Smooth muscle cell of the brain vasculature (primary cell): ENCODE results near the gene HACE1.
"Not testable (repeated sequence)": the region's sequence is repeated elsewhere in the genome, so short reads cannot be mapped to it uniquely, and the experiment has no call there.

Experiments
- DNase-seq: peaks from one replicate; pipeline ENCODE4 v3.0.0-alpha.2; 2012; ENCODE audit warnings: low read depth, low spot score

Gene HACE1

GRCh38 chr6:104859225-104860146 lies at the start of gene HACE1:
TSS of gene HACE1 (minus strand) at chr6:104859919. CDS start at chr6:104859642, 277 bp downstream.
- peak; percentile 67 for DNase-seq

- DNase-seq: no peak
Observed at GRCh38 chr6:104908888-104909525, 49.3 kb upstream of the HACE1 start.

GRCh38 chr6:104908031-104908887 lies 48.5 kb upstream of the HACE1 start:
- no peak for DNase-seq

GRCh38 chr6:104898893-104899292 lies 39.2 kb upstream of the HACE1 start:
- not testable (repeated sequence) for DNase-seq

GRCh38 chr6:104896914-104897313 lies 37.2 kb upstream of the HACE1 start:
- DNase-seq: no peak

GRCh38 chr6:104888066-104888465 lies 28.3 kb upstream of the HACE1 start:
- DNase-seq: no peak

- no peak for DNase-seq
Observed at GRCh38 chr6:104887350-104887749, 27.6 kb upstream of the HACE1 start.

DNA sequence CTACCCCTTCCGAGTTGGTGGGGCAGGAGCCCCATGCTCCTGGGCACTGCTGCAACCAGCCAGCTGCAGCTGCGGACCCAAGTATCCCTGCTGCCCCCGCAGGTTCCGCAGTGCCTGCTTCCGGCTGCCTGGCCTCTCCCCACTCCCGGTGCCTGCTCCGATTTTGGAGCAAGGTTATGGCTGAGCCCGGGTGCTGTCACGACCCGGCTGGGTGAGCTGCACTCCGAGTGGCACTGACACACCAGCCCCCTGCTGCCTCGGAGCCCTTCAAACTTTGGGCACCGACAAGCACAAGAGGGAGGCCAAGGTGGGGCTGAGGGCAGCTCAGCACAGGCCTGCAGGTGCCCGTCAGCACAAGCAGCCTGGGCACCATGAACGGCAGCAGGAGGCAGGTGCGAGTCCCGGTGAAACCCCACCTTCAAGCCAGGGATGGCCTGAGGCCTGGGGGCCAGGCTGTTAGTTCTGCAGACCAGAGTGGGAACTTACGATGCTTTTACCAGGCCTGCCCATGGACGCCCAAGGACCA lies 25.9 kb upstream of the HACE1 start:
- no peak for DNase-seq

- no peak for DNase-seq
Observed at GRCh38 chr6:104884867-104885517, 25.3 kb upstream of the HACE1 start.

- DNase-seq: no peak
Observed at GRCh38 chr6:104881964-104882668, 22.4 kb upstream of the HACE1 start.

DNA sequence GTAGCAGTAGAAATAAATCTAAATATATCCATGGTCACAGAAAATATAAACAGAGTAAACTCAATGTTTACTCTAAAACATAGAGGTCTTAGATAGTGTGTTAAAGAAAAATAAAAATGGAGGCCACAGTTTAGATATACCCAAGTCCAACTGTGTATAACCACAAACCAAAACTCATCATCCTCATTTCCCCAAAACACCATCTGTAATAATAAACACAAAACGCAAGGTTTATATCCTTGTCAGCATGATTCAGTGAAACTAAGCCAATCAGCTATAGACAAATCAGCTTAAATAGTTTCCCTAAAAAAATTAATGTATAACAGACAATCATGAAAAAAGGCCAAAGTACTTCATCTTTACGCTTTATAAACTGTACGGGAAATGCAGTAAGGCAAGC lies 2.7 kb upstream of the HACE1 start:
- no peak for DNase-seq

DNA sequence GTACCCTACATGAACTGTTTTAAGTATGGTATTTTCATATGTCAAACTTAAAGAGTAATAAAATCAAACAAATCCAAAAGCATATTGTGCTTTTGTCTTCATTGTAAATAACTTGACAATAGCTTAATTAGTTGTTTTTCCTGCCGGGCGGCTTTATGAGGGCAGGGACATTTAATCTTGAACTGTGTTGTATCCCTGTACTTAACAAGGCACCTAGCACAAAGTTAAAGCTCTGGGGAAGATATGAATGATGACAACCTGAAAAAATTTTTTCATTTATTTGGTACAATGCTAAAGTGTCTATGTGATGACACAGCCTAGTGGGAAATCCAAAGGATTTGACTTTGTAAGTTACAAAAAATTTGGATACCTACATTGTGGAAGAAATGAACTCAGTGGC lies 502 bp upstream of the HACE1 start:
- no peak for DNase-seq

DNA sequence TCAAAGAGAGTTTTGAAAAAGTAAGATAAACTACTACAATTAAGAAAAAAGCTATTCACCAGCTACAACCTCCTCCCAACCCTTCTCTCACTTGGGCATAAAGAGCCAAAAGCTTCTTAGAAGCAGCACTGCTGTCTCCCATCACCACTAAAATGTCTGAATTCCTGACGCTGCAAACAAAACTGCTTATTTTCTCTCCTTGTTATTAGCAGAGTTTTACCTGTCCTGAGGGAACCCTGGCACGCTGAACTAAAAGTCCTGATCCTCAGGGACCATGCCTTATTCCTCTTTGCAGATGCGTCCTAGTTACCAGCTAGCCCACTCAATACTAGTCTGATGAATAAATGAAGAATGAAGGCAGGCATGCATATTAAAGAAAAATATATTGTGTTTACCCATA lies 1.1 kb downstream of the HACE1 start:
- DNase-seq: no peak

- DNase-seq: no peak
Observed at GRCh38 chr6:104855507-104855906, 4.2 kb downstream of the HACE1 start.

DNA sequence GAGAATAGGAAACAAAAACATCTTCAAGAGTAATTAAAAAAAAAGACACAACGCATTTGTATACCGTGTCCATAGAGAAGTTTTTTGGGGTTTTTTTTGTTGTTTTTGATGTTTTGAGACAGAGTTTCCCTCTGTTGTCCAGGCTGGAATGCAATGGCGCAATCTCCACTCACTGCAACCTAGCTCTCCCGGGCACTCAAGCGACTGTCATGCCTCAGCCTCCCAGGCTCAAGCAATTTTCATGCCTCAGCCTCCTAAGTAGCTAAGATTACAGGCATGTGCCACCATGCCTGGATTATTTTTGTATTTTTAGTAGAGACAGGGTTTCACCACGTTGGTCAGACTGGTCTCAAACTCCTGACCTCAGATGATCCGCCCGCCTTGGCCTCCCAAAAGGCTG lies 12.0 kb downstream of the HACE1 start:
- not testable (repeated sequence) for DNase-seq

DNA sequence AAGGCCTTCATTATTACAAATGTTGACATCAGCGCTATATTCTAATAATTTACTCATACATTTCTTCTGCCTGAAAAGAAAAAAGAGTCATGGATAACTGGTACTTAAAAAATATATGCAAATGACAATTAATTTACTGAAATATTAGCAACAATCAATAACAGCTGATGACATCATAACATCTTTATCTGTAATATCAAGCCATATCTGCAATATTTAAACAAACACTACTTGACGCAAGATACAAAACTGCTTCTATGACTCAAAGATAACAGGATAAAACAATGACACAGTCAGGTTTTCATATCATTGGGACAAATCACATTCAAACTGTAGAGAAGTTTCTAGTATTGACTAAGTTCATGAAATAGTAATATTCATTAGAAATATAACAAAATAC lies 16.5 kb downstream of the HACE1 start:
- no peak for DNase-seq

GRCh38 chr6:104837158-104837557 lies 22.6 kb downstream of the HACE1 start:
- DNase-seq: no peak

- DNase-seq: not testable (repeated sequence)
Observed at GRCh38 chr6:104836479-104837020, 23.2 kb downstream of the HACE1 start.

- DNase-seq: no peak
Observed at GRCh38 chr6:104835782-104836181, 23.9 kb downstream of the HACE1 start.
